GDM1 (cell line): Measurements from ENCODE around the gene COTL1.
"Not testable (repeated sequence)": the region's sequence is repeated elsewhere in the genome, so short reads cannot be mapped to it uniquely, and the experiment has no call there.

Experiments used
- DNase-seq: peaks from one replicate; lab custom pipeline; 2025; lab: John Stamatoyannopoulos, UW

Gene COTL1

GRCh38 chr16:84528322-84528721 lies 89.6 kb downstream of the COTL1 start:
- no peak for DNase-seq

- DNase-seq, result no peak
These were observed 90.2 kb downstream of the COTL1 start for GRCh38 chr16:84527532-84528269.

GRCh38 chr16:84526794-84527531 lies 90.9 kb downstream of the COTL1 start:
- DNase-seq, result no peak

GRCh38 chr16:84524941-84525581 lies 92.8 kb downstream of the COTL1 start:
- DNase-seq, result not testable (repeated sequence)

GRCh38 chr16:84524346-84524920 lies 93.4 kb downstream of the COTL1 start:
- DNase-seq, result no peak

GRCh38 chr16:84521497-84521770 lies 96.4 kb downstream of the COTL1 start:
- DNase-seq, result no peak

- no peak for DNase-seq
These were observed 97.0 kb downstream of the COTL1 start for GRCh38 chr16:84520725-84521496.

- no peak for DNase-seq
These were observed 98.0 kb downstream of the COTL1 start for GRCh38 chr16:84519855-84520254.

GRCh38 chr16:84518804-84519341 lies 99.0 kb downstream of the COTL1 start:
- no peak for DNase-seq

- not testable (repeated sequence) for DNase-seq
These were observed 99.7 kb downstream of the COTL1 start for GRCh38 chr16:84518220-84518619.

GRCh38 chr16:84517366-84517765 lies 100.5 kb downstream of the COTL1 start:
- no peak for DNase-seq
